Cardiac fibroblast (primary cell): ENCODE data around the gene CD300LD.

Experiments
- DNase-seq, 2 donors: peaks; one replicate each; pipeline versions ENCODE4 v3.0.0 to v3.0.0-alpha.2; 2010; ENCODE audit warnings: low read depth in 2 of 2
- H3K4me3 ChIP-seq, 2 donors: replicated peaks in 1 of 2; 1 replicate in 1 of 2; 2 replicates in 1 of 2; pipeline ENCODE4 v1.5.1; 2011; ENCODE audit warnings: low read depth in 2 of 2, low read length in 2 of 2, mild to moderate bottlenecking in 2 of 2, moderate library complexity in 1 of 2
- CTCF ChIP-seq: IDR thresholded peaks from one replicate; pipeline ENCODE4 v1.5.1; 2011; ENCODE audit warnings: low read depth, mild to moderate bottlenecking, low read length, inconsistent platforms

The CD300LD gene

GRCh38 chr17:74542166-74542565 is 49.9 kb downstream of the CD300LD start:
- no peak overlapping the region for H3K4me3 ChIP-seq
- DNase-seq, result no peak
- TF ChIP-seq CTCF, result no peak

- H3K4me3 ChIP-seq, result no peak overlapping the region
- TF ChIP-seq CTCF, result no peak
- DNase-seq, result no peak
Measured at GRCh38 chr17:74541176-74542111, 50.6 kb downstream of the CD300LD start.

- no peak for TF ChIP-seq CTCF
Measured at GRCh38 chr17:74539281-74539820, 52.7 kb downstream of the CD300LD start.

GRCh38 chr17:74536890-74537289 is 55.2 kb downstream of the CD300LD start:
- TF ChIP-seq CTCF, result no peak
- no peak for DNase-seq
- H3K4me3 ChIP-seq, result no peak overlapping the region

More at GRCh38 chr17:74539281-74539820, 52.7 kb downstream of the CD300LD start:
- no peak overlapping the region for H3K4me3 ChIP-seq
- DNase-seq, result no peak

GRCh38 chr17:74532115-74532514 is 60.0 kb downstream of the CD300LD start:
- no peak for TF ChIP-seq CTCF
- H3K4me3 ChIP-seq, result no peak overlapping the region
- DNase-seq, result no peak

- DNase-seq, result no peak
- no peak for TF ChIP-seq CTCF
- no peak within 1 kb of the TSS for H3K4me3 ChIP-seq
Measured at GRCh38 chr17:74531231-74531761, 60.8 kb downstream of the CD300LD start, which contains the start of gene CD300LB. CD300LB (minus strand) TSS chr17:74531475; CDS start chr17:74531350, 125 bp downstream.
